ENCODE measurements around the gene STIMATE. TPM values are rescaled to one million over a fixed set of nuclear protein-coding genes. Genes with fewer than 3 reads are reported as not detected.

The STIMATE gene
- total RNA-seq, 1 donor from 2014 or later: 7.9 TPM

DNA sequence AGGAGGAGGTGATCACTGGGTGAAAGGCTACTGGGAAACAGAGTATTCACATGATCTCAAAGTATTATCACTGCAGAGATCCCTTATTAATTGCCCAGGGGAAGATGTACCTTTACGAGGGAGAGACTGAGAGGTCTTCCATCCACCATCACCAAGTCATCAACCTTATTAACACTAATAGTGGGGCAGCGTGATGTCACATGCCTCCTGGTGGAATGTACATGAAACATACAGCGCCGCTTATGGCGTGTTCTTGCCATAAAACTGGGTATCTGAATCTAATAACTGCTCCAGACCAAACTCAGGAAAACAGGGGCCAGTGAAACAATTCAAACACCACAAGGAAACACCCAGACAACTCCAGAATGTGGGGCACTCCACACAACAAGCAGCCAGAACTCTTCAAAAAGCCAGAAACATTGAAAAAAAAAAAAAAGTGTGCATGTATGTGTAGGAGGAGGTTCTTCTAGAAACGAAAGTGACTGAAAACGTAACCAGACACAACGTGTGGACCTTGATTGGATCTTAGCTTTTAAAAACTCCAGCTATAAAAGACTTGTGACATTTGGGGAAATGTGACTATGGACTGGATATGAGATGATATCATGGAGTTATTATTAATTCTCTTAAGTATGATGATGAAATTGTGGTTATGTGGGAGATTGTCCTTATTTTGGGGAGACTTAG is 4.6 kb downstream of the STIMATE start:
- no peak for FAIRE-seq
- H3K4me3 ChIP-seq (ENCODE audit: low read depth, low read length): peak overlapping the region; percentile 13
- TF ChIP-seq, protein P1, sequence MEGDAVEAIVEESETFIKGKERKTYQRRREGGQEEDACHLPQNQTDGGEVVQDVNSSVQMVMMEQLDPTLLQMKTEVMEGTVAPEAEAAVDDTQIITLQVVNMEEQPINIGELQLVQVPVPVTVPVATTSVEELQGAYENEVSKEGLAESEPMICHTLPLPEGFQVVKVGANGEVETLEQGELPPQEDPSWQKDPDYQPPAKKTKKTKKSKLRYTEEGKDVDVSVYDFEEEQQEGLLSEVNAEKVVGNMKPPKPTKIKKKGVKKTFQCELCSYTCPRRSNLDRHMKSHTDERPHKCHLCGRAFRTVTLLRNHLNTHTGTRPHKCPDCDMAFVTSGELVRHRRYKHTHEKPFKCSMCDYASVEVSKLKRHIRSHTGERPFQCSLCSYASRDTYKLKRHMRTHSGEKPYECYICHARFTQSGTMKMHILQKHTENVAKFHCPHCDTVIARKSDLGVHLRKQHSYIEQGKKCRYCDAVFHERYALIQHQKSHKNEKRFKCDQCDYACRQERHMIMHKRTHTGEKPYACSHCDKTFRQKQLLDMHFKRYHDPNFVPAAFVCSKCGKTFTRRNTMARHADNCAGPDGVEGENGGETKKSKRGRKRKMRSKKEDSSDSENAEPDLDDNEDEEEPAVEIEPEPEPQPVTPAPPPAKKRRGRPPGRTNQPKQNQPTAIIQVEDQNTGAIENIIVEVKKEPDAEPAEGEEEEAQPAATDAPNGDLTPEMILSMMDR (IDR thresholded peaks at IDR 0.05; ENCODE audit: insufficient read depth, low read length, severe bottlenecking): peak; percentile 33

DNA sequence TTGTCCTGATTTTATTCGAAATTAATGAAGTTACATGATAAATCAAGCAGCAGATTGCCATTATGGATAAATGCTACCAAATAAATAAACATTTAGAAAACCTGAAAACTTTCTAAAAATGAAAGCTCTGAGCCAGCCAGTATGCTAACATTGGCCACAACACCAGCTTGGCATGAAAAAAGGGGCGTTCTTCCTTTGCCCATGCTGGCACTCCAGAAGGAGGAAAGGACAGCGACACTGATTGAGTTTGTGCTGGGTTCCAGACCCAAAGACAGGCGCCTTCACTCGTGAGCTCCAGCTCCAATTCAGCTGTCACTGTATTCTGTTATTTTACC is 5.1 kb downstream of the STIMATE start:
- TF ChIP-seq, protein P1 (IDR thresholded peaks at IDR 0.05; ENCODE audit: insufficient read depth, low read length, severe bottlenecking): no peak
- Histone ChIP-seq H3K4me3 (ENCODE audit: low read depth, low read length) (no peak overlapping the region), H3K27me3 (ENCODE audit: control insufficient read depth, insufficient read depth, low read length) (no peaks in the 10 kb centered on the region), H3K36me3 (ENCODE audit: control insufficient read depth, insufficient read depth, low read length) (no peaks in the 10 kb centered on the region)
- DNase-seq (ENCODE audit: low read depth) (no peak), FAIRE-seq (no peak)

More for the DNA sequence above, 4.6 kb downstream of the STIMATE start:
- Histone ChIP-seq H3K36me3 (ENCODE audit: control insufficient read depth, insufficient read depth, low read length) (no peaks in the 10 kb centered on the region), H3K27me3 (ENCODE audit: control insufficient read depth, insufficient read depth, low read length) (no peaks in the 10 kb centered on the region)
- DNase-seq (ENCODE audit: low read depth): peak; percentile 48

DNA sequence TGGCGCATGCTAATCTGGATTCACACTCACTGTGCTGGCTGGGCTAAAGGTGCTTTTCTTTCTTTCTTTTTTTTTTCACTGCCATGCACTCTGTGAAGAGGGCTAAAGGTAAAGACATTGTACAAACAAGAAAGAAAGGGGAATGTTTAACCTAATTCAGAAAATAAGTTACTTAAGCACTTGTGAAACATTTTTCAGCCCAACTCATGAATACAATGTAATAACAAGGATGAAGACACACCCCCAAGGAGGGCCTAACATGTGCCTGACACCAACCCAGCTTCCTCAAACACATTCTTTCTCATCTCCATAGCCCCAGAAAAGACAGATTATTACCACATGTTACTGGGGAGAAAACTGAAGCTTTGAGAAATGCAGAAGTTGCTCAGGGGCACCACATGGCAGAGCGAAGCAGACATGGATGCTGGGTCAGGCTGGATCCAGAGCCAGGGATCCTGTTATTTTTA is 5.7 kb downstream of the STIMATE start:
- DNase-seq (ENCODE audit: low read depth): no peak

DNA sequence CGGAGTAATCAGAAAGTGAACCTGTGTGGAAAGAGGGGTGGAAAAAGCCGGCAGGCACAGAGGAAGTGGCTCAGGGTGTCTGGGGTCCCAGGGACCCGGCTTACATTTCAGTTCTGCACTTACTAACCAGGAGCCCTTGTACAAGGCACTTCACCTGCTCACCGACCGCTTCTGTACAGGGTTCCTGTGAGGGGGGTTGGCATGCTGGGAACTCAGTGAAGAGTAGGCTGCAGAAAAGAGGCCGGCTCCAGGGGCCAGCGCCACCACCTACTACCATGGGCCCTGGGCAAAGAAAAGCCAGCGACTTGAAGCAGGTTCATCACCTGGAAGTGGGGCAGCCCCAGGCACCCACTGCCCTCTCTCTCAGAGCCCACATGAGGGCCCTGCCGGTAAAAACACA is 6.2 kb downstream of the STIMATE start:
- H3K4me3 ChIP-seq (ENCODE audit: low read depth, low read length): no peak overlapping the region
- H3K27me3 ChIP-seq (ENCODE audit: control insufficient read depth, insufficient read depth, low read length): no peaks in the 10 kb centered on the region
- DNase-seq (ENCODE audit: low read depth) (no peak), FAIRE-seq (no peak)
- TF ChIP-seq, protein P1 (IDR thresholded peaks at IDR 0.05; ENCODE audit: insufficient read depth, low read length, severe bottlenecking): no peak
- H3K36me3 ChIP-seq (ENCODE audit: control insufficient read depth, insufficient read depth, low read length): no peaks in the 10 kb centered on the region

More for the DNA sequence above, 5.7 kb downstream of the STIMATE start:
- TF ChIP-seq, protein P1 (IDR thresholded peaks at IDR 0.05; ENCODE audit: insufficient read depth, low read length, severe bottlenecking): no peak
- FAIRE-seq: no peak
- Histone ChIP-seq H3K36me3 (ENCODE audit: control insufficient read depth, insufficient read depth, low read length) (no peaks in the 10 kb centered on the region), H3K27me3 (ENCODE audit: control insufficient read depth, insufficient read depth, low read length) (no peaks in the 10 kb centered on the region), H3K4me3 (ENCODE audit: low read depth, low read length) (no peak overlapping the region)

DNA sequence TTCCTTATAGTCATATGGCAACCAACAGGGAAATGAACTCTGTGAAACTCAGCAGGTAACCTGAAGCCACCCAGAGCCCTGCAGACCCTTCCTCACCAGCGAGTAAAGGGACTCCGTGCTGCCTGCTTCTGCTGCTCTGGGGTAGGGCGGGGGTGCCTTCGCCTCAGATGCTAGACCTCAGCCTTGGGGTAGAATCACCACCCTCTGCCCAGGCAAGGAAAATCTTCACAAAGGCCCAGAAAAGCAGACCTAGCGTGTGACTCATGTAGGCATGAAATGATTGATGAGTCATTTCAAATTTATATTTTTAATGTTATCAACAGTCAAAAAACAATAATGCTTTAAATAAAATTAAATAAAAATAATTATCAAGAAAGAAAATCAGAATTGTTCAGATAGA is 6.6 kb downstream of the STIMATE start:
- no peaks in the 10 kb centered on the region for H3K36me3 ChIP-seq (ENCODE audit: control insufficient read depth, insufficient read depth, low read length)
- DNase-seq (ENCODE audit: low read depth) (peak; percentile 61), FAIRE-seq (no peak)
- TF ChIP-seq, protein P1 (IDR thresholded peaks at IDR 0.05; ENCODE audit: insufficient read depth, low read length, severe bottlenecking): no peak
- H3K4me3 ChIP-seq (ENCODE audit: low read depth, low read length): no peak overlapping the region
- H3K27me3 ChIP-seq (ENCODE audit: control insufficient read depth, insufficient read depth, low read length): no peaks in the 10 kb centered on the region

DNA sequence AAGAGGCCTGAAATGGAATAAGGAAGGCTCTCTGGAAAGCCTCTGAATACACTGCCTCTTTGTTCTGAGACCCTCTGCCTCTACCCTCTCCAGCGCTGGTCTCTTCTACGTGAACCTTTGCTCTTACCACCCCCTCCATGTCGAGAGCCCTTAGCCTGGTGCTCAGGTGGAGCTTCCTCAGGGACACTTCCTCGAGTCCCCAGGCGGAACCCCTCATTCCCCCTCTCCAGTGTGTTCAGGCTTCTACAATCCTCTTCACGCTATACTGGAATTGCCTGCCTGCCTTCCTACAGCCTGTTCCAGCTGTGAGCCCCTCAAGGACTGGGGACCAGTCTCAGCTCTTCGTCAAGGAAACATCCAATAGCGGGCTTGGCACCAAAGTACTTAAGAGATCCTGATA is 7.4 kb downstream of the STIMATE start:
- TF ChIP-seq, protein P1 (IDR thresholded peaks at IDR 0.05; ENCODE audit: insufficient read depth, low read length, severe bottlenecking): no peak
- no peak for FAIRE-seq

More for the DNA sequence above, 7.4 kb downstream of the STIMATE start:
- Histone ChIP-seq H3K4me3 (ENCODE audit: low read depth, low read length) (no peak overlapping the region), H3K27me3 (ENCODE audit: control insufficient read depth, insufficient read depth, low read length) (no peaks in the 10 kb centered on the region), H3K36me3 (ENCODE audit: control insufficient read depth, insufficient read depth, low read length) (peaks cover 2% of the 10 kb centered on the region)
- no peak for DNase-seq (ENCODE audit: low read depth)
